ENCODE data around the gene TBK1. TPM values are rescaled to one million over a fixed set of nuclear protein-coding genes. Genes with fewer than 3 reads are reported as not detected.

The TBK1 gene
- total and polyA plus RNA-seq, 10 of the 15 experiments (the other 5 are each of a cell fraction or from before 2014, with no cell fraction given), result 13.4 to 49.3 (median 37.7) TPM

DNA sequence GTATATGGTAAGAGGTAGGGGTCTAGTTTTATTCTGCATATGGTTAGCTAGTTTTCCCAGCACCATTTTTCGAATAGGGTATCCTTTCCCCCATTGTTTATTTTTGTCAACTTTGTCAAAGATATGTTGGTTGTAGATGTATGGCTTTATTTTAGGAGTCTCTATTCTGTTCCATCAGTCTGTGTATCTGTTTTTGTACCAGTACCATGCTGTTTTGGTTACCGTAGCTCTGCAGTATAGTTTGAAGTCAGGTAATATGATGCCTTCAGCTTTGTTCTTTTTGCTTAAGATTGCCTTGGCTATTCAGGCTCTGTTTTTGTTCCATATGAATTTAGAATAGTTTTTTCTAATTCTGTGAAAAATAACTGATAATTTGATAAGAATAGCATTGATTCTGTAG, 24.9 kb downstream of the TBK1 start:
- H3K9ac ChIP-seq (ENCODE audit: control insufficient read depth, insufficient read depth, low read length), result no peak overlapping the region
- BruUV-seq (replicated peaks), result no TSS peak
- in situ Hi-C loops (cut with MboI), result no loop called here
- H2AFZ ChIP-seq (ENCODE audit: control insufficient read depth, low read depth, low read length), result no peak overlapping the region
- H3K4me1 ChIP-seq (ENCODE audit: control insufficient read depth, insufficient read depth, low read length), result no peaks in the 10 kb centered on the region
- CTCF ChIA-PET, result no interaction called here
- no peak for TF ChIP-seq CEBPB (IDR thresholded peaks at IDR 0.05; ENCODE audit: borderline replicate concordance in 1 of 2, low read depth in 2 of 2, low read length in 2 of 2)
- TF ChIP-seq CBX5 (IDR thresholded peaks at IDR 0.05; ENCODE audit: low read depth), result 0 out of 2 replicates have a peak, but pooled peaks have one; percentile 43
- ATAC-seq (no peak), FAIRE-seq (no peak), DNase-seq (ENCODE audit: low read depth, low spot score) (no peak)
- H3K27ac ChIP-seq (ENCODE audit: control insufficient read depth, insufficient read depth), result no peak overlapping the region
- H3K4me3 ChIP-seq, result no peak overlapping the region
- RAD21 ChIA-PET (ENCODE audit: unreplicated experiment), result no interaction called here
- H4K20me1 ChIP-seq (ENCODE audit: control insufficient read depth, insufficient read depth), result no peaks in the 10 kb centered on the region
- H3K36me3 ChIP-seq (ENCODE audit: control insufficient read depth in 2 of 2, insufficient read depth in 2 of 2, low read length in 1 of 2), result peaks cover 6 to 23% of the 10 kb centered on the region in 2 experiments
- intact Hi-C loops (cut with micrococcal nuclease; ENCODE audit: unreplicated experiment), result no loop called here
- SMC1A ChIA-PET (ENCODE audit: uncharacterized antibody, unreplicated experiment), result interaction anchor here (1.0 kb wide), 1 partner anchor 20 kb away, joined by 3 read pairs; no protein-coding TSS in a partner anchor
- peaks cover 11% of the 10 kb centered on the region for H3K9me3 ChIP-seq (replicated peaks; ENCODE audit: control insufficient read depth, insufficient read depth, low read length)
- H3K79me2 ChIP-seq (ENCODE audit: control insufficient read depth, insufficient read depth, low read length), result peaks cover 4% of the 10 kb centered on the region
- no peak overlapping the region for H3K4me2 ChIP-seq (ENCODE audit: control insufficient read depth, insufficient read depth)
- no peaks in the 10 kb centered on the region for H3K27me3 ChIP-seq (replicated peaks in 1 of 2; ENCODE audit: control insufficient read depth in 2 of 2, insufficient read depth in 2 of 2, low read length in 1 of 2)
- WGBS (ENCODE audit: insufficient coverage, insufficient replicate concordance, low lambda C conversion rate, missing lambda C conversion rate), result 97% methylated on average over 2 of the region's 2 CpGs
- POLR2A ChIA-PET, result no interaction called here

- Histone ChIP-seq H2AFZ (ENCODE audit: control insufficient read depth, low read depth, low read length) (no peak overlapping the region), H3K9me3 (replicated peaks; ENCODE audit: control insufficient read depth, insufficient read depth, low read length) (peaks cover 11% of the 10 kb centered on the region), H3K79me2 (ENCODE audit: control insufficient read depth, insufficient read depth, low read length) (peaks cover 4% of the 10 kb centered on the region), H3K4me2 (ENCODE audit: control insufficient read depth, insufficient read depth) (no peak overlapping the region), H3K9ac (ENCODE audit: control insufficient read depth, insufficient read depth, low read length) (no peak overlapping the region), H3K4me3 (no peak overlapping the region), H3K27ac (ENCODE audit: control insufficient read depth, insufficient read depth) (no peak overlapping the region), H4K20me1 (ENCODE audit: control insufficient read depth, insufficient read depth) (no peaks in the 10 kb centered on the region), H3K36me3 (ENCODE audit: control insufficient read depth in 2 of 2, insufficient read depth in 2 of 2, low read length in 1 of 2) (peaks cover 6 to 19% of the 10 kb centered on the region in 2 experiments), H3K4me1 (ENCODE audit: control insufficient read depth, insufficient read depth, low read length) (no peaks in the 10 kb centered on the region), H3K27me3 (replicated peaks in 1 of 2; ENCODE audit: control insufficient read depth in 2 of 2, insufficient read depth in 2 of 2, low read length in 1 of 2) (no peaks in the 10 kb centered on the region)
- intact Hi-C loops (cut with micrococcal nuclease; ENCODE audit: unreplicated experiment), result no loop called here
- ChIA-PET RAD21 (ENCODE audit: unreplicated experiment) (no interaction called here), SMC1A (ENCODE audit: uncharacterized antibody, unreplicated experiment) (no interaction called here), CTCF (no interaction called here), POLR2A (no interaction called here)
- in situ Hi-C loops (cut with MboI), result no loop called here
- BruUV-seq (replicated peaks), result no TSS peak
- FAIRE-seq (no peak), ATAC-seq (no peak), DNase-seq (ENCODE audit: low read depth, low spot score) (no peak)
- TF ChIP-seq BMI1 (IDR thresholded peaks at IDR 0.05; ENCODE audit: borderline replicate concordance) (no peak), FOXM1 (IDR thresholded peaks at IDR 0.05; ENCODE audit: low read depth, low read length) (no peak), ZNF622 (IDR thresholded peaks at IDR 0.05) (no peak), TARDBP (IDR thresholded peaks at IDR 0.05; ENCODE audit: borderline replicate concordance) (no peak), RAD51 (IDR thresholded peaks at IDR 0.05) (no peak), HDGF (IDR thresholded peaks at IDR 0.05) (no peak), BCL11A (IDR thresholded peaks at IDR 0.05; ENCODE audit: low read depth, low read length) (no peak), IRF4 (IDR thresholded peaks at IDR 0.05; ENCODE audit: low read depth, low read length) (no peak), NFYA (IDR thresholded peaks at IDR 0.05; ENCODE audit: borderline replicate concordance, low read depth, low read length) (no peak), ZSCAN29 (IDR thresholded peaks at IDR 0.05) (no peak), MEF2A (IDR thresholded peaks at IDR 0.05; ENCODE audit: insufficient read depth, low read depth, low read length) (no peak)
- TF ChIP-seq, protein P1, sequence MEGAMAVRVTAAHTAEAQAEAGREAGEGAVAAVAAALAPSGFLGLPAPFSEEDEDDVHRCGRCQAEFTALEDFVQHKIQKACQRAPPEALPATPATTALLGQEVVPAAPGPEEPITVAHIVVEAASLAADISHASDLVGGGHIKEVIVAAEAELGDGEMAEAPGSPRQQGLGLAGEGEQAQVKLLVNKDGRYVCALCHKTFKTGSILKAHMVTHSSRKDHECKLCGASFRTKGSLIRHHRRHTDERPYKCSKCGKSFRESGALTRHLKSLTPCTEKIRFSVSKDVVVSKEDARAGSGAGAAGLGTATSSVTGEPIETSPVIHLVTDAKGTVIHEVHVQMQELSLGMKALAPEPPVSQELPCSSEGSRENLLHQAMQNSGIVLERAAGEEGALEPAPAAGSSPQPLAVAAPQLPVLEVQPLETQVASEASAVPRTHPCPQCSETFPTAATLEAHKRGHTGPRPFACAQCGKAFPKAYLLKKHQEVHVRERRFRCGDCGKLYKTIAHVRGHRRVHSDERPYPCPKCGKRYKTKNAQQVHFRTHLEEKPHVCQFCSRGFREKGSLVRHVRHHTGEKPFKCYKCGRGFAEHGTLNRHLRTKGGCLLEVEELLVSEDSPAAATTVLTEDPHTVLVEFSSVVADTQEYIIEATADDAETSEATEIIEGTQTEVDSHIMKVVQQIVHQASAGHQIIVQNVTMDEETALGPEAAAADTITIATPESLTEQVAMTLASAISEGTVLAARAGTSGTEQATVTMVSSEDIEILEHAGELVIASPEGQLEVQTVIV (IDR thresholded peaks at IDR 0.05; ENCODE audit: borderline replicate concordance, partially characterized antibody), result no peak
- TF ChIP-seq, protein P2, sequence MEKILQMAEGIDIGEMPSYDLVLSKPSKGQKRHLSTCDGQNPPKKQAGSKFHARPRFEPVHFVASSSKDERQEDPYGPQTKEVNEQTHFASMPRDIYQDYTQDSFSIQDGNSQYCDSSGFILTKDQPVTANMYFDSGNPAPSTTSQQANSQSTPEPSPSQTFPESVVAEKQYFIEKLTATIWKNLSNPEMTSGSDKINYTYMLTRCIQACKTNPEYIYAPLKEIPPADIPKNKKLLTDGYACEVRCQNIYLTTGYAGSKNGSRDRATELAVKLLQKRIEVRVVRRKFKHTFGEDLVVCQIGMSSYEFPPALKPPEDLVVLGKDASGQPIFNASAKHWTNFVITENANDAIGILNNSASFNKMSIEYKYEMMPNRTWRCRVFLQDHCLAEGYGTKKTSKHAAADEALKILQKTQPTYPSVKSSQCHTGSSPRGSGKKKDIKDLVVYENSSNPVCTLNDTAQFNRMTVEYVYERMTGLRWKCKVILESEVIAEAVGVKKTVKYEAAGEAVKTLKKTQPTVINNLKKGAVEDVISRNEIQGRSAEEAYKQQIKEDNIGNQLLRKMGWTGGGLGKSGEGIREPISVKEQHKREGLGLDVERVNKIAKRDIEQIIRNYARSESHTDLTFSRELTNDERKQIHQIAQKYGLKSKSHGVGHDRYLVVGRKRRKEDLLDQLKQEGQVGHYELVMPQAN (conservative IDR thresholded peaks at IDR 0.05), result no peak
Measured at GRCh38 chr12:64478661-64479060, 26.7 kb downstream of the TBK1 start.

All from GM12878 (cell line).